NCI-H146 treated with DMSO at 0.1 percent for 48 hours (cell line): ENCODE results near the gene NME5.
"Not testable (repeated sequence)": the region's sequence is repeated elsewhere in the genome, so short reads cannot be mapped to it uniquely, and the experiment has no call there.

Experiments
- DNase-seq: peaks from one replicate; lab custom pipeline; 2025; ENCODE audit not compliant: unreplicated experiment; lab: John Stamatoyannopoulos, UW

Gene NME5

DNA sequence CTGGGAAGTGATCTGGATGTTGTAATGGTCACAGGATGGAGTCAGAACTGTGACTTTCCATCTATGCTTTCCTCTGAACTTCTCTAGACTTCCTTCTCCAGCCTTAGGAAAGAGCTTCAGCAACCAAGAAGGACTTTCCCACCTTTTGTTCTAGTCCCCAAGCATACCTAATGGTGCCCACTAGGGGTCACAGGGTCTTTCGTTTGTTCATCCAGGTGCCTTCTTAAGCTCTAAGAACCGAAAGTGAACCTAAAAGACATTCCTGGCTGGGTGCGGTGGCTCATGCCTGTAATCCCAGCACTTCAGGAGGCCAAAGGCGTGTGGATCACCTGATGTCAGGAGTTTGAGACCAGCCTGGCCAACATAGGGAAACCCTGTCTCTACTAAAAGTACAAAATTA lies 57.2 kb downstream of the NME5 start:
- DNase-seq = no peak

DNA sequence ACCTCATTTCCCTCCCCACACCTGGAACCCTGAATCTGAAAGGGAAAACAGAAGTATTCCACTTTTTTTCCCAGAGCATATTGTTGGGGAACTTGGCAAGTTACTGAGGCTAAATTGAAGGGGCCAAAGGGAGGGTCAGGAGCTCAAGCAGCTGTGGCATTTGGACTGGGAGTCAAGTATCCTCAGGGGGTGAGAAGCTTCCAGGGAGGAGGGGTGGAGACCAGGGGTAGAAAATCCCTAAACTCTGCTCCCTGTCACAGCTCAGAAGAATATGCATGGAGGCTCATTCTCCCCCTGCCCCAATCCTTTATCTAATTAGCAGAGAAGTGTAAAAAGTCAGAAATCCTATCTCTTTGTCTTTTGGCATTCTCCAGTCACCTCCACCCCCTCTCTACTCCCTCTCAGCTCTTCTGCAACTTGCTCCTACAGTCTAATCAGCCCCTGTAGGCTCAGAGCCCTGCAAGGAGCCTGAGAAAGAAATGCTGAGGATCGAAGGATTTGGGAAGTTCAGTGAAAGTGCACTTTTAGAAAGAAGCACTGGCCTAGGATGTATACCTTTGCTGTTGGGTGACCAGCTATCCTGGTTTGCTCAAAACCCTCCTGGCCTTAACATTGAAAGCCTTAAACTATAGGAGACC lies 61.1 kb downstream of the NME5 start:
- DNase-seq = no peak

DNA sequence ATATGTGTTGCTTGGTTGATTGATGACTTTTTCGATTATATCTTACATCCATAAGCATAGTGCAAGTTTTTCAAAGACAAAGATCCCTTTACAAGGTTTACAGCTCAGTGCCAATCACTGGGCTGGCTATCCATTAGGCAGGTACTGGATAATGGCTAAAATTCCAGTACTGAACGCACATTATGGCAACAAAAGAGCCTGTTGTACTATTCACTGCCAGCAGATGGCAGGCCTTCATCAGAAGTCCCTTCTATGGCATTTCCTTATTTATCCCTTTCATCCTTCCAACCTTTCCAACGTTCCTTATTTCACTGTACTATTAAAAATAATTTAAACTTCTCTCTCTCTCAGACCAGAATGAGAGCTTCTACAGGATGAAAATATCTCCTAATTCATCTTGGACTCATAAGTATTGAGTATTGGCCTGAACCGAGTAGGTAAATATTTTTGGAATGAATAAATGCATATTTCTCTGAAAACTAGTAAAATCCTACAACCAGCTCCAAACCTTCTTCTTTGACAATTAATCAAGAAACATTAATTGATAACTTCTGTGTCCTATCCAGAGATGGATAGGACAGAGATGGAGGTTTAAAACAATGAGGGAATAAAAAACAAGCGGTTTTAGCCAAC lies 62.0 kb downstream of the NME5 start:
- DNase-seq = peak; percentile 27

GRCh38 chr5:138070026-138070425 lies 69.2 kb downstream of the NME5 start:
- DNase-seq = not testable (repeated sequence)

GRCh38 chr5:138068742-138069600 lies 70.3 kb downstream of the NME5 start:
- peak; percentile 45 for DNase-seq

DNA sequence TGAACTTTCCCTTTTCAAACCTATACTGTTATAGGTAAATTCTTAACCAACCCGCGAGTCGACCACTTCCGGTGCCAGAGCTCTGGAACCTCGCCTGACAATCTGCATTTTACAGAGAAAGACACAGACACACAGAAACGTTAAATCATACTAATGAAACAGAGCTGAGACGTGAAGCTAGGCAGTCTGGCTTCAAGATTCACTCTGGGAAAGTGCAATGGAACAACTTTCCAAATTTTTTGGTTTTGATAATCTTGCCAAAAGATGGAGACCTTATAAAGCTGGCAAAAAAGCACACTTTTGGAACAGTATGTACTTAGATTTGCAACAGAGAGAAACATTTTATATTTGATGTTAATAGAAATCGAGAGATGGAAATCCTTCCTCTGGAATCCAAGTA lies 71.3 kb downstream of the NME5 start:
- DNase-seq = no peak
